Measurements from ENCODE around the gene UGT1A6.

Gene UGT1A6

GRCh38 chr2:233673896-233674295, 18.8 kb upstream of the UGT1A6 start:
- H3K36me3 ChIP-seq (replicated peaks; ENCODE audit: insufficient read depth, low read length) = no peaks in the 10 kb centered on the region
- H3K27ac ChIP-seq (ENCODE audit: low read length) = no peak overlapping the region
- no peaks in the 10 kb centered on the region for H4K20me1 ChIP-seq (ENCODE audit: insufficient read depth, low read length)
- H3K4me2 ChIP-seq (ENCODE audit: low read depth, low read length) = no peak overlapping the region
- H3K9me3 ChIP-seq (replicated peaks; ENCODE audit: insufficient read depth, low read length) = no peaks in the 10 kb centered on the region
- H3K79me2 ChIP-seq (ENCODE audit: low read length) = no peaks in the 10 kb centered on the region
- no peak overlapping the region for H3K4me3 ChIP-seq (ENCODE audit: low read length)
- H3K4me1 ChIP-seq (ENCODE audit: low read length) = no peaks in the 10 kb centered on the region
- no peaks in the 10 kb centered on the region for H3K27me3 ChIP-seq (replicated peaks; ENCODE audit: insufficient read depth, low read length)
- no peak for DNase-seq
- no peak overlapping the region for H2AFZ ChIP-seq (ENCODE audit: low read length)
- TF ChIP-seq EZH2 (optimal IDR thresholded peaks at IDR 0.05; ENCODE audit: low read depth, low read length) = no peak
- no peak for TF ChIP-seq CTCF (IDR thresholded peaks at IDR 0.05; ENCODE audit: low read length)
- TF ChIP-seq EZH2phosphoT487 (IDR thresholded peaks at IDR 0.05; ENCODE audit: low read length) = no peak
- H3F3A ChIP-seq (ENCODE audit: insufficient read depth, low read length) = no peaks in the 10 kb centered on the region
- H3K9me2 ChIP-seq (replicated peaks; ENCODE audit: insufficient read depth, low read length) = no peaks in the 10 kb centered on the region
- no peak overlapping the region for H3K9ac ChIP-seq (ENCODE audit: low read length)

- Histone ChIP-seq H3K9me2 (replicated peaks; ENCODE audit: insufficient read depth, low read length) (no peaks in the 10 kb centered on the region), H3K4me3 (ENCODE audit: low read length) (no peak overlapping the region), H3K36me3 (replicated peaks; ENCODE audit: insufficient read depth, low read length) (no peaks in the 10 kb centered on the region), H4K20me1 (ENCODE audit: insufficient read depth, low read length) (no peaks in the 10 kb centered on the region), H3K9ac (ENCODE audit: low read length) (no peak overlapping the region), H3K27me3 (replicated peaks; ENCODE audit: insufficient read depth, low read length) (no peaks in the 10 kb centered on the region), H3K9me3 (replicated peaks; ENCODE audit: insufficient read depth, low read length) (no peaks in the 10 kb centered on the region), H3K27ac (ENCODE audit: low read length) (no peak overlapping the region), H2AFZ (ENCODE audit: low read length) (no peak overlapping the region), H3K4me1 (ENCODE audit: low read length) (no peaks in the 10 kb centered on the region), H3K79me2 (ENCODE audit: low read length) (no peaks in the 10 kb centered on the region), H3K4me2 (ENCODE audit: low read depth, low read length) (no peak overlapping the region), H3F3A (ENCODE audit: insufficient read depth, low read length) (no peaks in the 10 kb centered on the region)
- TF ChIP-seq EZH2 (optimal IDR thresholded peaks at IDR 0.05; ENCODE audit: low read depth, low read length) (no peak), EZH2phosphoT487 (IDR thresholded peaks at IDR 0.05; ENCODE audit: low read length) (no peak), CTCF (IDR thresholded peaks at IDR 0.05; ENCODE audit: low read length) (no peak)
- DNase-seq = no peak
Measured at GRCh38 chr2:233674314-233674713, 18.4 kb upstream of the UGT1A6 start.

GRCh38 chr2:233674995-233675394, 17.7 kb upstream of the UGT1A6 start:
- H4K20me1 ChIP-seq (ENCODE audit: insufficient read depth, low read length) = no peaks in the 10 kb centered on the region
- H3K27ac ChIP-seq (ENCODE audit: low read length) = no peak overlapping the region
- no peaks in the 10 kb centered on the region for H3K79me2 ChIP-seq (ENCODE audit: low read length)
- no peaks in the 10 kb centered on the region for H3K4me1 ChIP-seq (ENCODE audit: low read length)
- H3K9me3 ChIP-seq (replicated peaks; ENCODE audit: insufficient read depth, low read length) = no peaks in the 10 kb centered on the region
- H3K9ac ChIP-seq (ENCODE audit: low read length) = no peak overlapping the region
- no peak overlapping the region for H3K4me2 ChIP-seq (ENCODE audit: low read depth, low read length)
- no peak overlapping the region for H2AFZ ChIP-seq (ENCODE audit: low read length)
- no peak for TF ChIP-seq EZH2 (optimal IDR thresholded peaks at IDR 0.05; ENCODE audit: low read depth, low read length)
- TF ChIP-seq EZH2phosphoT487 (IDR thresholded peaks at IDR 0.05; ENCODE audit: low read length) = no peak
- no peak for TF ChIP-seq CTCF (IDR thresholded peaks at IDR 0.05; ENCODE audit: low read length)
- H3K36me3 ChIP-seq (replicated peaks; ENCODE audit: insufficient read depth, low read length) = no peaks in the 10 kb centered on the region
- DNase-seq = no peak
- H3K9me2 ChIP-seq (replicated peaks; ENCODE audit: insufficient read depth, low read length) = no peaks in the 10 kb centered on the region
- no peaks in the 10 kb centered on the region for H3K27me3 ChIP-seq (replicated peaks; ENCODE audit: insufficient read depth, low read length)
- no peak overlapping the region for H3K4me3 ChIP-seq (ENCODE audit: low read length)
- H3F3A ChIP-seq (ENCODE audit: insufficient read depth, low read length) = no peaks in the 10 kb centered on the region

All from MM.1S (cell line).